GM12878 (cell line): ENCODE measurements around the gene ANKRD11. TPM values are rescaled to one million over a fixed set of nuclear protein-coding genes. Genes with fewer than 3 reads are reported as not detected.

ENCODE experiments used
- ATAC-seq: fragments of 200-7000 bp; cut with Tn5 transposase; 3 replicates; pipeline ENCODE4 v1.9.1; 2020; ENCODE audit warnings: mild to moderate bottlenecking, moderate library complexity
- BruUV-seq: library from RNA; stranded (reverse); fragments of 400-500 nt; replicated peaks from 2 replicates; lab custom pipeline; 2021; lab: Mats Ljungman, UMichigan
- CTCF ChIA-PET: fragments of 300-600 bp; sonication (Branson Sonifier 250); formaldehyde crosslinking; extraction: SDS; loops from one replicate; lab custom pipeline; 2021; ENCODE audit warnings: inconsistent platforms; lab: Yijun Ruan, JAX
- POLR2A ChIA-PET: fragments of 350-600 bp; formaldehyde crosslinking; extraction: SDS; loops from one replicate; lab custom pipeline; 2021; ENCODE audit warnings: inconsistent platforms; lab: Charles Lee
- RAD21 ChIA-PET: fragments of 300-600 bp; sonication (Branson Sonifier 250); formaldehyde crosslinking; loops from one replicate; lab custom pipeline; 2023; ENCODE audit warnings: antibody characterized with exemption; ENCODE audit not compliant: unreplicated experiment; lab: Charles Lee
- SMC1A ChIA-PET: fragments of 300-600 bp; sonication (Branson Sonifier 250); formaldehyde crosslinking; loops from one replicate; lab custom pipeline; 2023; ENCODE audit not compliant: unreplicated experiment, uncharacterized antibody; lab: Charles Lee
- DNase-seq: peaks from one replicate; pipeline ENCODE4 v3.0.0-alpha.2; 2011; ENCODE audit warnings: low read depth, low spot score
- FAIRE-seq: peaks from 3 replicates; lab custom pipeline; 2011; peaks lifted over from hg19 to GRCh38; lab: Jason Lieb, UNC
- H2AFZ ChIP-seq: 2 replicates; pipeline ENCODE4 v1.6.0; 2011; ENCODE audit warnings: low read depth, low read length, control low read depth; ENCODE audit not compliant: control insufficient read depth
- H3K27ac ChIP-seq: 2 replicates; pipeline ENCODE4 v1.5.1; 2011; ENCODE audit warnings: control low read depth; ENCODE audit not compliant: control insufficient read depth, insufficient read depth
- H3K27me3 ChIP-seq, 2 experiments: replicated peaks in 1 of 2; 2 replicates each; pipeline versions ENCODE4 v1.6.0 to v1.6.1; 2011; ENCODE audit warnings: low read length in 1 of 2; ENCODE audit not compliant: control insufficient read depth in 2 of 2, insufficient read depth in 2 of 2
- H3K36me3 ChIP-seq, 2 experiments: 2 replicates each; pipeline ENCODE4 v1.5.1; 2011; ENCODE audit warnings: low read length in 1 of 2; ENCODE audit not compliant: control insufficient read depth in 2 of 2, insufficient read depth in 2 of 2
- H3K4me1 ChIP-seq: 2 replicates; pipeline ENCODE4 v1.6.1; 2011; ENCODE audit warnings: mild to moderate bottlenecking, low read length, moderate library complexity, mixed read lengths; ENCODE audit not compliant: control insufficient read depth, insufficient read depth
- H3K4me2 ChIP-seq: 2 replicates; pipeline ENCODE4 v1.6.0; 2011; ENCODE audit warnings: control low read depth; ENCODE audit not compliant: control insufficient read depth, insufficient read depth
- H3K4me3 ChIP-seq: fragments of 200-600 bp; sonication (generic); 2 replicates; pipeline ENCODE4 v1.5.1; 2016
- H3K79me2 ChIP-seq: 2 replicates; pipeline ENCODE4 v1.6.0; 2011; ENCODE audit warnings: low read length; ENCODE audit not compliant: control insufficient read depth, insufficient read depth
- H3K9ac ChIP-seq: 2 replicates; pipeline ENCODE4 v1.8.0; 2011; ENCODE audit warnings: low read length, control low read depth, mixed read lengths; ENCODE audit not compliant: control insufficient read depth, insufficient read depth
- H3K9me3 ChIP-seq: replicated peaks from 3 replicates; pipeline ENCODE4 v1.5.1; 2011; ENCODE audit warnings: mild to moderate bottlenecking, low read length; ENCODE audit not compliant: control insufficient read depth, insufficient read depth
- H4K20me1 ChIP-seq: 2 replicates; pipeline ENCODE4 v1.6.0; 2011; ENCODE audit not compliant: control insufficient read depth, insufficient read depth
- ATF2 ChIP-seq: IDR thresholded peaks from 2 replicates; pipeline ENCODE4 v1.6.1; 2012; ENCODE audit warnings: low read length, inconsistent platforms
- ATF7 ChIP-seq: fragments of 450-650 bp; IDR thresholded peaks from 2 replicates; pipeline ENCODE4 v1.6.1; 2016; ENCODE audit warnings: low read depth, mild to moderate bottlenecking
- BMI1 ChIP-seq: fragments of 450-650 bp; IDR thresholded peaks from 2 replicates; pipeline ENCODE4 v1.6.1; 2016; ENCODE audit warnings: mild to moderate bottlenecking, moderate library complexity, borderline replicate concordance
- DPF2 ChIP-seq: fragments of 450-650 bp; IDR thresholded peaks from 2 replicates; pipeline ENCODE4 v1.6.1; 2017; ENCODE audit warnings: mild to moderate bottlenecking
- EED ChIP-seq: sonication (generic); IDR thresholded peaks from 2 replicates; pipeline ENCODE4 v1.6.1; 2016; ENCODE audit warnings: antibody characterized with exemption, low read depth
- MAX ChIP-seq: IDR thresholded peaks from 2 replicates; pipeline ENCODE4 v1.6.1; 2012; ENCODE audit warnings: low read depth, low read length, improper control_type of control experiment
- MEF2A ChIP-seq: IDR thresholded peaks from 2 replicates; pipeline ENCODE4 v1.6.1; 2011; ENCODE audit warnings: low read depth, mild to moderate bottlenecking, low read length, moderate library complexity; ENCODE audit not compliant: insufficient read depth
- MTA2 ChIP-seq: fragments of 450-650 bp; IDR thresholded peaks from 2 replicates; pipeline ENCODE4 v1.6.1; 2016; ENCODE audit warnings: low read depth, mild to moderate bottlenecking, moderate library complexity
- MXI1 ChIP-seq: fragments of 150-350 bp; IDR thresholded peaks from 2 replicates; pipeline ENCODE4 v1.6.1; 2011; ENCODE audit warnings: low read depth, mild to moderate bottlenecking, inconsistent platforms, low read length, improper control_type of control experiment
- RELA ChIP-seq: fragments of 450-650 bp; IDR thresholded peaks from 2 replicates; pipeline ENCODE4 v1.8.0; 2014; ENCODE audit warnings: borderline replicate concordance; ENCODE audit not compliant: partially characterized antibody
- ZBTB11 ChIP-seq: fragments of 450-650 bp; formaldehyde crosslinking; IDR thresholded peaks from 2 replicates; pipeline ENCODE4 v1.5.0; 2022; ENCODE audit warnings: mild to moderate bottlenecking, missing genetic modification characterization
- ZNF24 ChIP-seq: fragments of 450-650 bp; IDR thresholded peaks from 2 replicates; pipeline ENCODE4 v1.6.1; 2017; ENCODE audit warnings: antibody characterized with exemption, mild to moderate bottlenecking
- WGBS: methylation state at CpG from one replicate; pipeline ENCODE4 v1.1.6; 2016; ENCODE audit warnings: low lambda C conversion rate; ENCODE audit not compliant: insufficient replicate concordance, insufficient coverage; ENCODE audit errors: missing lambda C conversion rate; 5-methylcytosine and 5-hydroxymethylcytosine counted together
- in situ Hi-C: fragments of 300-500 bp; cut with MboI; formaldehyde crosslinking; loops from 9 replicates; pipeline ENCODE4 v1.14.3; 2018; ENCODE audit warnings: mixed read lengths
- intact Hi-C: fragments of 100-400 bp; cut with micrococcal nuclease; formaldehyde crosslinking; loops from one replicate; pipeline ENCODE4 v1.14.2; 2022; ENCODE audit not compliant: unreplicated experiment
- polyA plus RNA-seq, 11 experiments: library from polyadenylated mRNA; depleted of rRNA in 4 of 11; unstranded in 6 of 11; stranded (reverse) in 5 of 11; fragments of >200 nt; fragmentation: Nextera tagmentation in 4 of 11; fragmentation: Illumina TruSeq in 1 of 11; extraction: Ambion mirVana in 4 of 11; extraction: Trizol in 1 of 11; gene quantifications; 1 replicate in 1 of 11; 2 replicates in 10 of 11; pipeline versions ENCODE4 v1.2.1 to v1.2.3, GENCODE V29; 2011 to 2016; ENCODE audit warnings: inconsistent platforms in 2 of 11, missing spikeins in 2 of 11, low read depth in 1 of 11
- total RNA-seq, 4 experiments: library from RNA; depleted of rRNA in 3 of 4; stranded (reverse); fragments of >200 nt in 3 of 4; fragmentation: Illumina TruSeq in 1 of 4; extraction: Trizol in 1 of 4; gene quantifications; 2 replicates each; pipeline versions ENCODE4 v1.2.1 to v1.2.3, GENCODE V29; 2013 to 2021

The ANKRD11 gene
- total and polyA plus RNA-seq, 10 of the 15 experiments (the other 5 are each of a cell fraction or from before 2014, with no cell fraction given), result 5.1 to 103 (median 27.4) TPM

GRCh38 chr16:89280546-89281188, 209.7 kb downstream of the ANKRD11 start:
- WGBS, result 96% methylated on average over 34 of the region's 44 CpGs
- TF ChIP-seq ATF7, result no peak
- TF ChIP-seq DPF2, result no peak
- no peak for TF ChIP-seq ZNF24
- no peak for TF ChIP-seq RELA
- TF ChIP-seq ZBTB11 (CRISPR knock-in tag), result no peak
- TF ChIP-seq MEF2A, result no peak
- no peak for TF ChIP-seq EED
- TF ChIP-seq MTA2, result no peak
- no peak for TF ChIP-seq MXI1
- TF ChIP-seq BMI1, result no peak
- TF ChIP-seq MAX, result no peak
- no peak for TF ChIP-seq ATF2
- no peaks in the 10 kb centered on the region for H3K79me2 ChIP-seq
- ChIA-PET POLR2A (no interaction called here), CTCF (no interaction called here), SMC1A (no interaction called here), RAD21 (no interaction called here)
- no peak overlapping the region for H3K4me3 ChIP-seq
- in situ Hi-C loops, result no loop called here
- no peak overlapping the region for H3K27ac ChIP-seq
- no peak for ATAC-seq
- BruUV-seq, result no TSS peak
- no peak overlapping the region for H2AFZ ChIP-seq
- peaks cover 18 to 32% of the 10 kb centered on the region in 2 experiments for H3K36me3 ChIP-seq
- no peaks in the 10 kb centered on the region for H4K20me1 ChIP-seq
- intact Hi-C loops, result no loop called here
- no peaks in the 10 kb centered on the region for H3K9me3 ChIP-seq
- DNase-seq, result no peak
- H3K4me1 ChIP-seq, result no peaks in the 10 kb centered on the region
- no peak overlapping the region for H3K4me2 ChIP-seq
- FAIRE-seq, result no peak
- H3K9ac ChIP-seq, result no peak overlapping the region
- no peaks in the 10 kb centered on the region for H3K27me3 ChIP-seq
